ENCODE measurements around the gene ENAH.

The ENAH gene

GRCh38 chr1:225468270-225469020 lies 184.5 kb downstream of the ENAH start:
- no peak overlapping the region for H3K4me3 ChIP-seq (ENCODE audit: low read depth, low read length)
- TF ChIP-seq CTCF (IDR thresholded peaks at IDR 0.05; ENCODE audit: borderline replicate concordance, insufficient read depth, low read depth, low read length) = no peak

- H3K4me3 ChIP-seq (ENCODE audit: low read depth, low read length) = peak overlapping the region; percentile 66
- no peak for TF ChIP-seq CTCF (IDR thresholded peaks at IDR 0.05; ENCODE audit: borderline replicate concordance, insufficient read depth, low read depth, low read length)
Measured at GRCh38 chr1:225467193-225468020, 185.5 kb downstream of the ENAH start.

- TF ChIP-seq CTCF (IDR thresholded peaks at IDR 0.05; ENCODE audit: borderline replicate concordance, insufficient read depth, low read depth, low read length) = no peak
- H3K4me3 ChIP-seq (ENCODE audit: low read depth, low read length) = no peak overlapping the region
Measured at GRCh38 chr1:225466848-225467192, 186.1 kb downstream of the ENAH start.

GRCh38 chr1:225465793-225466517 lies 187.0 kb downstream of the ENAH start:
- no peak overlapping the region for H3K4me3 ChIP-seq (ENCODE audit: low read depth, low read length)
- TF ChIP-seq CTCF (IDR thresholded peaks at IDR 0.05; ENCODE audit: borderline replicate concordance, insufficient read depth, low read depth, low read length) = no peak

- no peak overlapping the region for H3K4me3 ChIP-seq (ENCODE audit: low read depth, low read length)
- TF ChIP-seq CTCF (IDR thresholded peaks at IDR 0.05; ENCODE audit: borderline replicate concordance, insufficient read depth, low read depth, low read length) = no peak
Measured at GRCh38 chr1:225464851-225465792, 187.8 kb downstream of the ENAH start.
